RWPE2 (cell line): ENCODE results near the gene USB1.
"Not testable (repeated sequence)": the region's sequence is repeated elsewhere in the genome, so short reads cannot be mapped to it uniquely, and the experiment has no call there.

Experiments used
- ATAC-seq: fragments of 200-7000 bp; cut with Tn5 transposase; 3 replicates; pipeline ENCODE4 v1.9.1; 2021; ENCODE audit warnings: low read depth
- DNase-seq: peaks from one replicate; pipeline ENCODE4 v3.0.0-alpha.2; 2020; ENCODE audit warnings: low spot score
- H3K27ac ChIP-seq: fragments of 450-650 bp; 2 replicates; pipeline ENCODE4 v1.5.1; 2017; ENCODE audit warnings: mild to moderate bottlenecking; ENCODE audit not compliant: poor library complexity, severe bottlenecking
- H3K27me3 ChIP-seq: fragments of 250-450 bp; sonication (Bioruptor Pico); 2 replicates; pipeline ENCODE4 v1.5.1; 2021; ENCODE audit warnings: mild to moderate bottlenecking, moderate library complexity; ENCODE audit not compliant: insufficient read depth, poor library complexity, severe bottlenecking
- H3K36me3 ChIP-seq: fragments of 250-450 bp; sonication (Bioruptor Pico); 2 replicates; pipeline ENCODE4 v1.5.1; 2020; ENCODE audit warnings: low read depth, mild to moderate bottlenecking, moderate library complexity
- H3K4me1 ChIP-seq: fragments of 250-450 bp; sonication (Bioruptor Pico); 2 replicates; pipeline ENCODE4 v1.5.1; 2021; ENCODE audit warnings: mild to moderate bottlenecking, moderate library complexity; ENCODE audit not compliant: insufficient read depth, poor library complexity, severe bottlenecking
- H3K4me3 ChIP-seq: fragments of 250-450 bp; sonication (Bioruptor Pico); 2 replicates; pipeline ENCODE4 v1.5.1; 2021; ENCODE audit warnings: mild to moderate bottlenecking, moderate library complexity; ENCODE audit not compliant: severe bottlenecking
- H3K9me3 ChIP-seq: fragments of 250-450 bp; sonication (Bioruptor Pico); 2 replicates; pipeline ENCODE4 v1.5.1; 2021; ENCODE audit warnings: mild to moderate bottlenecking, moderate library complexity; ENCODE audit not compliant: severe bottlenecking
- CTCF ChIP-seq: fragments of 450-650 bp; IDR thresholded peaks from one replicate; pipeline ENCODE4 v1.5.1; 2017; ENCODE audit warnings: mild to moderate bottlenecking, moderate library complexity; ENCODE audit not compliant: poor library complexity, severe bottlenecking

Gene USB1

GRCh38 chr16:58001781-58002415 is 691 bp downstream of the USB1 start:
- Histone ChIP-seq H3K36me3 (peaks cover 37% of the 10 kb centered on the region), H3K4me1 (peaks cover 24% of the 10 kb centered on the region), H3K27me3 (no peaks in the 10 kb centered on the region), H3K9me3 (no peaks in the 10 kb centered on the region), H3K27ac (peak overlapping the region; percentile 80), H3K4me3 (peak overlapping the region; percentile 86)
- ATAC-seq (no peak), DNase-seq (no peak)
- TF ChIP-seq CTCF = no peak

GRCh38 chr16:58002416-58002800 is 1.2 kb downstream of the USB1 start:
- Histone ChIP-seq H3K9me3 (no peaks in the 10 kb centered on the region), H3K4me1 (peaks cover 24% of the 10 kb centered on the region), H3K36me3 (peaks cover 42% of the 10 kb centered on the region), H3K27ac (no peak overlapping the region), H3K27me3 (no peaks in the 10 kb centered on the region), H3K4me3 (no peak overlapping the region)
- no peak for ATAC-seq
- no peak for TF ChIP-seq CTCF
- DNase-seq = no peak

- DNase-seq (no peak), ATAC-seq (no peak)
- H3K4me3 ChIP-seq = no peak overlapping the region
- peaks cover 24% of the 10 kb centered on the region for H3K4me1 ChIP-seq
- no peaks in the 10 kb centered on the region for H3K9me3 ChIP-seq
- no peaks in the 10 kb centered on the region for H3K27me3 ChIP-seq
- peaks cover 46% of the 10 kb centered on the region for H3K36me3 ChIP-seq
- H3K27ac ChIP-seq = no peak overlapping the region
- TF ChIP-seq CTCF = no peak
Observed at GRCh38 chr16:58002936-58003335, 1.7 kb downstream of the USB1 start.

GRCh38 chr16:58004736-58005135 is 3.5 kb downstream of the USB1 start:
- not testable (repeated sequence) for H3K9me3 ChIP-seq, H3K27me3 ChIP-seq, H3K4me1 ChIP-seq, H3K4me3 ChIP-seq, ATAC-seq, H3K27ac ChIP-seq, DNase-seq
- H3K36me3 ChIP-seq = peaks cover 53% of the 10 kb centered on the region

GRCh38 chr16:58009856-58010416 is 8.7 kb downstream of the USB1 start:
- H3K27ac ChIP-seq = no peak overlapping the region
- ATAC-seq (no peak), DNase-seq (no peak)
- no peaks in the 10 kb centered on the region for H3K9me3 ChIP-seq
- H3K36me3 ChIP-seq = peaks cover 71% of the 10 kb centered on the region
- H3K27me3 ChIP-seq = no peaks in the 10 kb centered on the region
- no peak for TF ChIP-seq CTCF
- H3K4me1 ChIP-seq = peaks cover 2% of the 10 kb centered on the region
- H3K4me3 ChIP-seq = no peak overlapping the region
